Uterus (tissue), 2 donors: ENCODE data around the gene LYRM4.

Experiments
- POLR2A ChIP-seq, 2 donors: fragments of 450-650 bp; IDR thresholded peaks; one replicate each; pipeline ENCODE4 v1.6.1; 2016; ENCODE audit warnings: antibody characterized with exemption in 2 of 2, mild to moderate bottlenecking in 1 of 2, moderate library complexity in 1 of 2
- TF ChIP-seq, protein P1 (sequence below), 4 experiments: fragments of 200-600 bp in 2 of 4; fragments of 450-650 bp in 2 of 4; sonication (generic) in 2 of 4; IDR thresholded peaks; one replicate each; pipeline ENCODE4 v1.5.1; 2016 to 2019; ENCODE audit warnings: antibody characterized with exemption in 4 of 4, mild to moderate bottlenecking in 2 of 4, moderate library complexity in 1 of 4

DNA sequence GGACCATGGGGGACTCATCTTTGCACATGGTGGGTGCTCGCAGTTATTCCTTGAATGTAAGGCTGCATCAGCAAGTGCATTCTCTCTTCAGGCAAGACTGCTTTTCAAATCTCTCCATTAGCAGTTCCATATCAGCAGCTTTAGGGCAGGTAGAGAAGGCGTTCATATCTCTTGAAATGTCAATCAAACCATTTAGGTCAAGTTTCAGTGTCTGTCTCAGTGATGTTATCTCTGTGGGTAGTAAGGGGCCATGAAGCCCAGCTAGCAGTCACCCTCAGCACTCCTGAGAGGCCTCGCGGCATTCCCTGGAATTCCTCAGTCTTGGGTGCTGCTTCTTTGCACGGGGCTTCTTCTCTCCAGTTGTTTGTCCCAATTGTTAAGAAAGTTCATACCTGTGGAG lies 24.8 kb upstream of the LYRM4 start:
- TF ChIP-seq, protein P1, sequence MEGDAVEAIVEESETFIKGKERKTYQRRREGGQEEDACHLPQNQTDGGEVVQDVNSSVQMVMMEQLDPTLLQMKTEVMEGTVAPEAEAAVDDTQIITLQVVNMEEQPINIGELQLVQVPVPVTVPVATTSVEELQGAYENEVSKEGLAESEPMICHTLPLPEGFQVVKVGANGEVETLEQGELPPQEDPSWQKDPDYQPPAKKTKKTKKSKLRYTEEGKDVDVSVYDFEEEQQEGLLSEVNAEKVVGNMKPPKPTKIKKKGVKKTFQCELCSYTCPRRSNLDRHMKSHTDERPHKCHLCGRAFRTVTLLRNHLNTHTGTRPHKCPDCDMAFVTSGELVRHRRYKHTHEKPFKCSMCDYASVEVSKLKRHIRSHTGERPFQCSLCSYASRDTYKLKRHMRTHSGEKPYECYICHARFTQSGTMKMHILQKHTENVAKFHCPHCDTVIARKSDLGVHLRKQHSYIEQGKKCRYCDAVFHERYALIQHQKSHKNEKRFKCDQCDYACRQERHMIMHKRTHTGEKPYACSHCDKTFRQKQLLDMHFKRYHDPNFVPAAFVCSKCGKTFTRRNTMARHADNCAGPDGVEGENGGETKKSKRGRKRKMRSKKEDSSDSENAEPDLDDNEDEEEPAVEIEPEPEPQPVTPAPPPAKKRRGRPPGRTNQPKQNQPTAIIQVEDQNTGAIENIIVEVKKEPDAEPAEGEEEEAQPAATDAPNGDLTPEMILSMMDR (IDR thresholded peaks at IDR 0.05), result no peak
- no peak for TF ChIP-seq POLR2A (IDR thresholded peaks at IDR 0.05)
